ENCODE measurements around the gene BIRC3. TPM values are rescaled to one million over a fixed set of nuclear protein-coding genes. Genes with fewer than 3 reads are reported as not detected.
A peak's percentile ranks its signal among the peaks of the same experiment; 100 is the strongest.

The BIRC3 gene
- total and polyA plus RNA-seq, 10 donors, result 35.0 to 164 (median 93.7) TPM

GRCh38 chr11:102320679-102321078, 3.4 kb downstream of the BIRC3 start:
- intact Hi-C loops (cut with DNase I; ENCODE audit: low total_unique reads), result no loop called here
- peaks cover 0 to 50% (median 13%) of the 10 kb centered on the region in 6 donors for H3K36me3 ChIP-seq
- H3K9me3 ChIP-seq, result no peaks in the 10 kb centered on the region
- no peaks in the 10 kb centered on the region for H3K27me3 ChIP-seq (replicated peaks in 1 of 7)
- no peak for DNase-seq
- H3K4me3 ChIP-seq, result peak overlapping the region; percentile 1 to 83 (median 61)
- H3K27ac ChIP-seq, result peak overlapping the region; percentile 79 to 95 (median 89)
- TF ChIP-seq CTCF (IDR thresholded peaks at IDR 0.05 in 8 of 11, conservative IDR thresholded peaks at IDR 0.05 in 3 of 11) (no peak), POLR2AphosphoS5 (IDR thresholded peaks at IDR 0.05) (peak in 1 of 3 donors; percentile 53), POLR2A (IDR thresholded peaks at IDR 0.05) (no peak)
- peaks cover 34 to 98% (median 79%) of the 10 kb centered on the region in 6 donors for H3K4me1 ChIP-seq

- H3K4me1 ChIP-seq, result peaks cover 26 to 100% (median 69%) of the 10 kb centered on the region in 6 donors
- H3K27me3 ChIP-seq (replicated peaks in 1 of 7), result no peaks in the 10 kb centered on the region
- H3K9me3 ChIP-seq, result no peaks in the 10 kb centered on the region
- peak overlapping the region in 6 of 8 donors; percentile 87 to 95 (median 90) for H3K27ac ChIP-seq
- H3K36me3 ChIP-seq, result peaks cover 0 to 69% (median 31%) of the 10 kb centered on the region in 6 donors
- intact Hi-C loops (cut with DNase I; ENCODE audit: low total_unique reads), result no loop called here
- WGBS, 5 donors, result 8 to 26% (median 12%) methylated on average over 2 of the region's 2 CpGs
- DNase-seq, result no peak
- TF ChIP-seq POLR2AphosphoS5 (IDR thresholded peaks at IDR 0.05) (no peak), POLR2A (IDR thresholded peaks at IDR 0.05) (no peak), CTCF (IDR thresholded peaks at IDR 0.05 in 8 of 11, conservative IDR thresholded peaks at IDR 0.05 in 3 of 11) (no peak)
- H3K4me3 ChIP-seq, result peak overlapping the region in 5 of 8 donors; percentile 9 to 83 (median 59)
Observed at GRCh38 chr11:102322560-102322959, 5.3 kb downstream of the BIRC3 start.

GRCh38 chr11:102323542-102324251, 6.4 kb downstream of the BIRC3 start:
- no peaks in the 10 kb centered on the region for H3K27me3 ChIP-seq (replicated peaks in 1 of 7)
- TF ChIP-seq CTCF (IDR thresholded peaks at IDR 0.05 in 8 of 11, conservative IDR thresholded peaks at IDR 0.05 in 3 of 11) (no peak), POLR2AphosphoS5 (IDR thresholded peaks at IDR 0.05) (no peak), POLR2A (IDR thresholded peaks at IDR 0.05) (no peak)
- H3K9me3 ChIP-seq, result no peaks in the 10 kb centered on the region
- DNase-seq, result no peak
- H3K4me1 ChIP-seq, result peaks cover 26 to 98% (median 63%) of the 10 kb centered on the region in 6 donors
- no peak overlapping the region for H3K4me3 ChIP-seq
- H3K36me3 ChIP-seq, result peaks cover 0 to 81% (median 41%) of the 10 kb centered on the region in 6 donors
- peak overlapping the region in 5 of 8 donors; percentile 0 to 95 (median 90) for H3K27ac ChIP-seq
- intact Hi-C loops (cut with DNase I; ENCODE audit: low total_unique reads), result no loop called here
- WGBS, 5 donors, result 91 to 100% (median 94%) methylated on average over 1 of the region's 1 CpG

DNA sequence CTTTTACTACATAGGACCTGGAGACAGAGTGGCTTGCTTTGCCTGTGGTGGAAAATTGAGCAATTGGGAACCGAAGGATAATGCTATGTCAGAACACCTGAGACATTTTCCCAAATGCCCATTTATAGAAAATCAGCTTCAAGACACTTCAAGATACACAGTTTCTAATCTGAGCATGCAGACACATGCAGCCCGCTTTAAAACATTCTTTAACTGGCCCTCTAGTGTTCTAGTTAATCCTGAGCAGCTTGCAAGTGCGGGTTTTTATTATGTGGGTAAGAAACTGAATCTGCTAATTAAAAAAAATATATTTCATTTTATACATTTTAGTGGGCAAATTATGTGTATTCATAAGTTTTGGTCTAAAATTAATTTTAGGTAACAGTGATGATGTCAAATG, 7.8 kb downstream of the BIRC3 start:
- WGBS, 5 donors, result 79 to 91% (median 90%) methylated on average over 3 of the region's 3 CpGs
- Histone ChIP-seq H3K36me3 (peaks cover 0 to 95% (median 54%) of the 10 kb centered on the region in 6 donors), H3K9me3 (no peaks in the 10 kb centered on the region), H3K27me3 (replicated peaks in 1 of 7) (no peaks in the 10 kb centered on the region), H3K4me1 (peaks cover 26 to 86% (median 51%) of the 10 kb centered on the region in 6 donors), H3K27ac (peak overlapping the region in 3 of 8 donors; percentile 1 to 90 (median 25)), H3K4me3 (no peak overlapping the region)
- TF ChIP-seq CTCF (IDR thresholded peaks at IDR 0.05 in 8 of 11, conservative IDR thresholded peaks at IDR 0.05 in 3 of 11) (no peak), POLR2AphosphoS5 (IDR thresholded peaks at IDR 0.05) (no peak), POLR2A (IDR thresholded peaks at IDR 0.05) (no peak)
- no peak for DNase-seq
- intact Hi-C loops (cut with DNase I; ENCODE audit: low total_unique reads), result no loop called here

Data from spleen (tissue), 11 donors.